Measurements from ENCODE around the gene MACROD1. TPM values are rescaled to one million over a fixed set of nuclear protein-coding genes. Genes with fewer than 3 reads are reported as not detected.

MACROD1 gene
- total RNA-seq, 1 donor, result 17.7 TPM

- Histone ChIP-seq H3K79me2 (ENCODE audit: insufficient read depth, low read length) (no peaks in the 10 kb centered on the region), H3K36me3 (ENCODE audit: insufficient read depth, low read length) (no peaks in the 10 kb centered on the region), H3K4me2 (ENCODE audit: insufficient read depth, low read length) (peak overlapping the region; percentile 86), H3K27me3 (ENCODE audit: insufficient read depth, low read length) (no peaks in the 10 kb centered on the region), H4K20me1 (ENCODE audit: insufficient read depth, low read length) (peaks cover 3% of the 10 kb centered on the region), H3K4me1 (ENCODE audit: insufficient read depth, low read length) (peaks cover 8% of the 10 kb centered on the region), H3K27ac (ENCODE audit: low read depth, low read length) (no peak overlapping the region), H3K4me3 (ENCODE audit: insufficient read depth, low read length) (peak overlapping the region; percentile 71), H3K9me3 (ENCODE audit: low read depth, low read length) (no peaks in the 10 kb centered on the region), H2AFZ (ENCODE audit: low read length) (no peak overlapping the region)
- no peak for DNase-seq (ENCODE audit: insufficient read length, low spot score, missing footprints)
- no peak for TF ChIP-seq CTCF (IDR thresholded peaks at IDR 0.05; ENCODE audit: extremely low read depth, low read depth, low read length)
Measured at GRCh38 chr11:64008283-64008913, 157.5 kb downstream of the MACROD1 start.

GRCh38 chr11:64007629-64008282, 158.2 kb downstream of the MACROD1 start:
- peak overlapping the region; percentile 71 for H3K4me3 ChIP-seq (ENCODE audit: insufficient read depth, low read length)
- peak; percentile 99 for DNase-seq (ENCODE audit: insufficient read length, low spot score, missing footprints)
- H3K4me1 ChIP-seq (ENCODE audit: insufficient read depth, low read length), result peaks cover 8% of the 10 kb centered on the region
- no peak overlapping the region for H3K27ac ChIP-seq (ENCODE audit: low read depth, low read length)
- H3K4me2 ChIP-seq (ENCODE audit: insufficient read depth, low read length), result peak overlapping the region; percentile 86
- H3K36me3 ChIP-seq (ENCODE audit: insufficient read depth, low read length), result no peaks in the 10 kb centered on the region
- no peaks in the 10 kb centered on the region for H3K9me3 ChIP-seq (ENCODE audit: low read depth, low read length)
- peaks cover 3% of the 10 kb centered on the region for H4K20me1 ChIP-seq (ENCODE audit: insufficient read depth, low read length)
- peak overlapping the region; percentile 47 for H2AFZ ChIP-seq (ENCODE audit: low read length)
- no peaks in the 10 kb centered on the region for H3K27me3 ChIP-seq (ENCODE audit: insufficient read depth, low read length)
- H3K79me2 ChIP-seq (ENCODE audit: insufficient read depth, low read length), result no peaks in the 10 kb centered on the region
- TF ChIP-seq CTCF (IDR thresholded peaks at IDR 0.05; ENCODE audit: extremely low read depth, low read depth, low read length), result peak; percentile 25

- Histone ChIP-seq H2AFZ (ENCODE audit: low read length) (peak overlapping the region; percentile 28), H3K4me2 (ENCODE audit: insufficient read depth, low read length) (peak overlapping the region; percentile 86), H3K27me3 (ENCODE audit: insufficient read depth, low read length) (no peaks in the 10 kb centered on the region)
Measured at GRCh38 chr11:64007160-64007628, 158.7 kb downstream of the MACROD1 start.

More at GRCh38 chr11:64007160-64007628, 158.7 kb downstream of the MACROD1 start:
- no peaks in the 10 kb centered on the region for H3K79me2 ChIP-seq (ENCODE audit: insufficient read depth, low read length)
- DNase-seq (ENCODE audit: insufficient read length, low spot score, missing footprints), result peak; percentile 98
- H3K27ac ChIP-seq (ENCODE audit: low read depth, low read length), result no peak overlapping the region
- peaks cover 10% of the 10 kb centered on the region for H3K4me1 ChIP-seq (ENCODE audit: insufficient read depth, low read length)
- TF ChIP-seq CTCF (IDR thresholded peaks at IDR 0.05; ENCODE audit: extremely low read depth, low read depth, low read length), result no peak
- H3K36me3 ChIP-seq (ENCODE audit: insufficient read depth, low read length), result no peaks in the 10 kb centered on the region
- no peaks in the 10 kb centered on the region for H3K9me3 ChIP-seq (ENCODE audit: low read depth, low read length)
- peak overlapping the region; percentile 71 for H3K4me3 ChIP-seq (ENCODE audit: insufficient read depth, low read length)
- H4K20me1 ChIP-seq (ENCODE audit: insufficient read depth, low read length), result peaks cover 6% of the 10 kb centered on the region
